Measurements from ENCODE around the gene APOBEC4. TPM values are rescaled to one million over a fixed set of nuclear protein-coding genes. Genes with fewer than 3 reads are reported as not detected.

The APOBEC4 gene
- total RNA-seq, 3 donors from 2014 or later = not detected

- intact Hi-C loops (cut with DNase I; ENCODE audit: low total_unique reads) = loop anchor here (10.0 kb wide), 1 partner anchor 263 kb away; no protein-coding TSS in a partner anchor
- TF ChIP-seq POLR2A (IDR thresholded peaks at IDR 0.05) = no peak
- no peak for TF ChIP-seq POLR2AphosphoS5 (IDR thresholded peaks at IDR 0.05)
- TF ChIP-seq CTCF (IDR thresholded peaks at IDR 0.05) = no peak
- Histone ChIP-seq H3K4me1 (no peaks in the 10 kb centered on the region), H3K36me3 (no peaks in the 10 kb centered on the region), H3K27me3 (no peaks in the 10 kb centered on the region), H3K9me3 (no peaks in the 10 kb centered on the region), H3K4me3 (no peak overlapping the region), H3K27ac (no peak overlapping the region)
- DNase-seq (ENCODE audit: low spot score in 2 of 2) = no peak
Observed at GRCh38 chr1:183651612-183652011, 1.5 kb downstream of the APOBEC4 start.

DNA sequence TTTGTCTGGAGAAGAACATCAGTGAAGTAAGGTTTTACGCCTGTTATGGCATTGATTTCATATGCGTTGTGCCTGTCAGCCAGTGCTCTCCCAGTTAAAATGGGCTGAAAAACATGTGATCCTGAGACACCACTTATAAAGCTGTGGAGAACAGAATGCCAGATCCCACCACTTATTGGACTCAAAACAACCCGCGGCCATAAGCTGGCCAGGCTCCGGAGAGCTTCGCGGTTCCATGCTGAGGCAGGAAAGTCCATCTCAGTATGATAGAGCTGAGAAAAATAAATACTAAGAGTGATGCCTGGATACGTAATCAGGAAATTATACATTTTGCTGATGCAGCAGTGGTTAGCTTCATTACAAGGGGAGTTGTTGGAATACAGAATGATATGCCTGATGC is 5.1 kb downstream of the APOBEC4 start:
- H3K36me3 ChIP-seq = no peaks in the 10 kb centered on the region
- H3K9me3 ChIP-seq = no peaks in the 10 kb centered on the region
- no peak overlapping the region for H3K4me3 ChIP-seq
- no peaks in the 10 kb centered on the region for H3K27me3 ChIP-seq
- H3K4me1 ChIP-seq = no peaks in the 10 kb centered on the region
- no peak overlapping the region for H3K27ac ChIP-seq
- no peak for DNase-seq (ENCODE audit: low spot score in 2 of 2)
- intact Hi-C loops (cut with DNase I; ENCODE audit: low total_unique reads) = no loop called here
- no peak for TF ChIP-seq POLR2A (IDR thresholded peaks at IDR 0.05)

GRCh38 chr1:183646776-183647175 is 6.3 kb downstream of the APOBEC4 start:
- TF ChIP-seq POLR2AphosphoS5 (IDR thresholded peaks at IDR 0.05) (no peak), POLR2A (IDR thresholded peaks at IDR 0.05) (no peak), CTCF (IDR thresholded peaks at IDR 0.05) (no peak)
- Histone ChIP-seq H3K27me3 (no peaks in the 10 kb centered on the region), H3K36me3 (no peaks in the 10 kb centered on the region), H3K4me3 (no peak overlapping the region), H3K27ac (no peak overlapping the region), H3K4me1 (no peaks in the 10 kb centered on the region), H3K9me3 (no peaks in the 10 kb centered on the region)
- no peak for DNase-seq (ENCODE audit: low spot score in 2 of 2)
- intact Hi-C loops (cut with DNase I; ENCODE audit: low total_unique reads) = no loop called here

GRCh38 chr1:183645531-183645930 is 7.6 kb downstream of the APOBEC4 start:
- H3K27ac ChIP-seq = no peak overlapping the region
- intact Hi-C loops (cut with DNase I; ENCODE audit: low total_unique reads) = no loop called here
- H3K36me3 ChIP-seq = no peaks in the 10 kb centered on the region
- no peak overlapping the region for H3K4me3 ChIP-seq
- no peak for TF ChIP-seq POLR2A (IDR thresholded peaks at IDR 0.05)
- no peak for TF ChIP-seq POLR2AphosphoS5 (IDR thresholded peaks at IDR 0.05)
- no peak for TF ChIP-seq CTCF (IDR thresholded peaks at IDR 0.05)
- H3K27me3 ChIP-seq = no peaks in the 10 kb centered on the region
- DNase-seq (ENCODE audit: low spot score in 2 of 2) = no peak
- no peaks in the 10 kb centered on the region for H3K9me3 ChIP-seq
- no peaks in the 10 kb centered on the region for H3K4me1 ChIP-seq

- H3K27me3 ChIP-seq = no peaks in the 10 kb centered on the region
- no peaks in the 10 kb centered on the region for H3K36me3 ChIP-seq
- TF ChIP-seq CTCF (IDR thresholded peaks at IDR 0.05) = no peak
- no peak for TF ChIP-seq POLR2A (IDR thresholded peaks at IDR 0.05)
- no peak for TF ChIP-seq POLR2AphosphoS5 (IDR thresholded peaks at IDR 0.05)
- intact Hi-C loops (cut with DNase I; ENCODE audit: low total_unique reads) = no loop called here
- H3K4me3 ChIP-seq = no peak overlapping the region
- no peaks in the 10 kb centered on the region for H3K4me1 ChIP-seq
- H3K9me3 ChIP-seq = no peaks in the 10 kb centered on the region
- DNase-seq (ENCODE audit: low spot score in 2 of 2) = no peak
- H3K27ac ChIP-seq = no peak overlapping the region
Observed at GRCh38 chr1:183642166-183642565, 10.9 kb downstream of the APOBEC4 start.

- Histone ChIP-seq H3K27ac (no peak overlapping the region), H3K36me3 (no peaks in the 10 kb centered on the region), H3K9me3 (no peaks in the 10 kb centered on the region), H3K27me3 (no peaks in the 10 kb centered on the region), H3K4me1 (no peaks in the 10 kb centered on the region), H3K4me3 (no peak overlapping the region)
- DNase-seq (ENCODE audit: low spot score in 2 of 2) = no peak
- TF ChIP-seq POLR2A (IDR thresholded peaks at IDR 0.05) (no peak), POLR2AphosphoS5 (IDR thresholded peaks at IDR 0.05) (no peak), CTCF (IDR thresholded peaks at IDR 0.05) (no peak)
- intact Hi-C loops (cut with DNase I; ENCODE audit: low total_unique reads) = no loop called here
Observed at GRCh38 chr1:183640193-183640592, 12.9 kb downstream of the APOBEC4 start.
